Measurements from ENCODE around the gene TRIM40.

- no peak for TF ChIP-seq GATA3 (IDR thresholded peaks at IDR 0.05; ENCODE audit: low read depth, low read length)
- TF ChIP-seq GATA2 (IDR thresholded peaks at IDR 0.05; ENCODE audit: low read depth, low read length), result no peak
Measured at GRCh38 chr6:30163090-30163917, 27.4 kb downstream of the TRIM40 start, which contains the start of gene TRIM15.
